Uterus (tissue), 4 donors: ENCODE results near the gene VPS37C. TPM values are rescaled to one million over a fixed set of nuclear protein-coding genes. Genes with fewer than 3 reads are reported as not detected.

ENCODE experiments used
- DNase-seq, 2 donors: peaks; one replicate each; pipeline ENCODE4 v3.0.0-alpha.2; 2019 to 2020
- H3K27ac ChIP-seq, 2 donors: fragments of 200-600 bp; sonication (generic); 1 replicate in 1 of 2; 2 replicates in 1 of 2; pipeline ENCODE4 v1.5.1; 2016 to 2018
- H3K27me3 ChIP-seq, 2 donors: fragments of 200-600 bp; sonication (generic); one replicate each; pipeline ENCODE4 v1.5.1; 2018 to 2019; ENCODE audit warnings: control low read depth in 1 of 2
- H3K36me3 ChIP-seq, 2 donors: fragments of 200-600 bp; sonication (generic); one replicate each; pipeline ENCODE4 v1.5.1; 2019; ENCODE audit warnings: control low read depth in 1 of 2
- H3K4me1 ChIP-seq, 2 donors: fragments of 200-600 bp; sonication (generic); one replicate each; pipeline ENCODE4 v1.5.1; 2018 to 2019; ENCODE audit warnings: control low read depth in 1 of 2
- H3K4me3 ChIP-seq, 2 donors: fragments of 200-600 bp; sonication (generic); 1 replicate in 1 of 2; 2 replicates in 1 of 2; pipeline ENCODE4 v1.5.1; 2018 to 2019; ENCODE audit warnings: mild to moderate bottlenecking in 1 of 2
- H3K9me3 ChIP-seq, 2 donors: fragments of 200-600 bp; sonication (generic); one replicate each; pipeline ENCODE4 v1.5.1; 2019; ENCODE audit warnings: control low read depth in 1 of 2
- POLR2A ChIP-seq, 2 donors: fragments of 450-650 bp; IDR thresholded peaks; one replicate each; pipeline ENCODE4 v1.6.1; 2016; ENCODE audit warnings: antibody characterized with exemption in 2 of 2, mild to moderate bottlenecking in 1 of 2, moderate library complexity in 1 of 2
- intact Hi-C: fragments of 100-400 bp; cut with DNase I; formaldehyde crosslinking; loops from one replicate; pipeline ENCODE4 v1.15.1; 2023; ENCODE audit warnings: low total_unique reads
- total RNA-seq, 4 donors: library from RNA; depleted of rRNA in 3 of 4; stranded (reverse); fragments of >200 nt in 3 of 4; gene quantifications; one replicate each; pipeline versions ENCODE4 v1.1.0 to v1.2.4, GENCODE V29; 2014 to 2023
- TF ChIP-seq, protein P1 (sequence below), 4 experiments: fragments of 200-600 bp in 2 of 4; fragments of 450-650 bp in 2 of 4; sonication (generic) in 2 of 4; IDR thresholded peaks; one replicate each; pipeline ENCODE4 v1.5.1; 2016 to 2019; ENCODE audit warnings: antibody characterized with exemption in 4 of 4, mild to moderate bottlenecking in 2 of 4, moderate library complexity in 1 of 4
- donor health status: DM: yes; HTN: yes; CAD: no.

VPS37C gene
- total RNA-seq, 4 donors from 2014 or later, result 0.26 to 26.3 (median 13.3) TPM

DNA sequence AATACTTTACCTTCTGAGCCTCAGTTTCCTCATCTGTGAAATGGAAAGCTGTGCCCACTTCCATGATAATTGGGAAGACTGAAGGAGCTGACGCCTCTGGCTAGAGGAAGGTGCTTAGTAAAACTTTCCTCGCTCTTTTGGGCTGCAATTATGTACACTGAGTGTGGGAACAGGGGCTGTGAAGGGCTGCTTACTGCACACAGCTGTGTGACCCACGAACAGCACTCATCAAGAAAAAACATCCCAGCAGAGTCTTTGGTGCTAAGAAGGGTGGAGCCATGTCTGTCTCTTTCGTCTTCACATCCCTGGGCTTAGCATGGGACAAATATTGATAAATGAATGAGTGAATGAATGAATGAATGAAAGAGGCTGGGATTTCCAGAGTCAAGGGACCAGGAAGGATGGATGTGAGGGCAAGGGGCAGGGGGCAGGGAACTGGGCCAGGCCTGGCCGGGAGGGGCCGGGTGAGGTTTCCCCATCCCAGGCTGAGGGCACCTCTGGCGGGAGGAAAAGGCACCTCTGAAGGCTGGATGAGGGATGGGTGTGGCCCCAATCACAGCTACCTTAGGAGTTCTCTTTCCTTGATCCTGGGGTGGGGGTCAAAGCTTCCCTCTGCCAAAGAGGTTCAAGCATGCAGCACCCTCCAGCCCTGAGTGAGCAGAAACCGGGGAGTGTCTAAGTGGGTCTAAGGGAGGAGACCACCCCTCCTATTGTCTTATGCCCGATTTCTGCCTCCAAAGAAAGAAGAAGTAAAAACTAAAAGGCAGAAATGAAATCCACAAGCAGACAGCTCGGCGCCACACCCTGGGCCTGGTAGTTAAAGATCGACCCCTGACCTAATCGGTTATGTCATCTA lies 68.1 kb downstream of the VPS37C start:
- Histone ChIP-seq H3K36me3 (no peaks in the 10 kb centered on the region), H3K9me3 (no peaks in the 10 kb centered on the region), H3K4me3 (no peak overlapping the region), H3K27me3 (no peaks in the 10 kb centered on the region), H3K27ac (no peak overlapping the region), H3K4me1 (no peaks in the 10 kb centered on the region)
- no peak for TF ChIP-seq POLR2A (IDR thresholded peaks at IDR 0.05)
- TF ChIP-seq, protein P1, sequence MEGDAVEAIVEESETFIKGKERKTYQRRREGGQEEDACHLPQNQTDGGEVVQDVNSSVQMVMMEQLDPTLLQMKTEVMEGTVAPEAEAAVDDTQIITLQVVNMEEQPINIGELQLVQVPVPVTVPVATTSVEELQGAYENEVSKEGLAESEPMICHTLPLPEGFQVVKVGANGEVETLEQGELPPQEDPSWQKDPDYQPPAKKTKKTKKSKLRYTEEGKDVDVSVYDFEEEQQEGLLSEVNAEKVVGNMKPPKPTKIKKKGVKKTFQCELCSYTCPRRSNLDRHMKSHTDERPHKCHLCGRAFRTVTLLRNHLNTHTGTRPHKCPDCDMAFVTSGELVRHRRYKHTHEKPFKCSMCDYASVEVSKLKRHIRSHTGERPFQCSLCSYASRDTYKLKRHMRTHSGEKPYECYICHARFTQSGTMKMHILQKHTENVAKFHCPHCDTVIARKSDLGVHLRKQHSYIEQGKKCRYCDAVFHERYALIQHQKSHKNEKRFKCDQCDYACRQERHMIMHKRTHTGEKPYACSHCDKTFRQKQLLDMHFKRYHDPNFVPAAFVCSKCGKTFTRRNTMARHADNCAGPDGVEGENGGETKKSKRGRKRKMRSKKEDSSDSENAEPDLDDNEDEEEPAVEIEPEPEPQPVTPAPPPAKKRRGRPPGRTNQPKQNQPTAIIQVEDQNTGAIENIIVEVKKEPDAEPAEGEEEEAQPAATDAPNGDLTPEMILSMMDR (IDR thresholded peaks at IDR 0.05), result no peak
- intact Hi-C loops, result no loop called here
- DNase-seq, result peak in 1 of 2 donors; percentile 1

DNA sequence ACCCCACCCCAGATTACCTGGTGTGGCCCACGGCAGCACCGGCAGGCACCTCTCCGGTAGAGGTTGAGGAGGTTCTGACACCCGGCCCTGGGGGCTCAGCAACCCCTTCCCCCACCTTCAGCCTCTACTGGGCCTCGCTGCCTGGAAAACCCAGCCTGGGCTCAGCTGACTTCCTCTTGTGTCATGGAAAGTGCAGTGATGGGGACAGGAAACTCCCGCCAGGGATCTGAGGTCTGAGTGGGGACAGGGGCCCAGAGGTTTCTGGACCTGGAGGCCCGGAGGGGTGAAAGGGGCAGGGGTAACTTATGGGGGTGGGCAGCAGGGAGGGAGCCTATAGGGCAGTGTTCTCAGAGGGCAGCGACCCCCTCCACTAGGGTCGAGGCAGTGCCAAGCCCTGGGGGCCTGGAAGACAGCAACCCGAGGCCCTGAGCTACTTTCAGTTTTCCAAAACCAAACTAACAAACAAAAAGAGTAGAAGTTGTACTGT lies 68.9 kb downstream of the VPS37C start:
- no peak overlapping the region for H3K27ac ChIP-seq
- intact Hi-C loops, result no loop called here
- TF ChIP-seq, protein P1 (IDR thresholded peaks at IDR 0.05), result no peak
- no peak for TF ChIP-seq POLR2A (IDR thresholded peaks at IDR 0.05)
- H3K36me3 ChIP-seq, result no peaks in the 10 kb centered on the region
- no peaks in the 10 kb centered on the region for H3K4me1 ChIP-seq
- peak in 1 of 2 donors; percentile 12 for DNase-seq
- H3K9me3 ChIP-seq, result no peaks in the 10 kb centered on the region
- no peaks in the 10 kb centered on the region for H3K27me3 ChIP-seq
- H3K4me3 ChIP-seq, result no peak overlapping the region

DNA sequence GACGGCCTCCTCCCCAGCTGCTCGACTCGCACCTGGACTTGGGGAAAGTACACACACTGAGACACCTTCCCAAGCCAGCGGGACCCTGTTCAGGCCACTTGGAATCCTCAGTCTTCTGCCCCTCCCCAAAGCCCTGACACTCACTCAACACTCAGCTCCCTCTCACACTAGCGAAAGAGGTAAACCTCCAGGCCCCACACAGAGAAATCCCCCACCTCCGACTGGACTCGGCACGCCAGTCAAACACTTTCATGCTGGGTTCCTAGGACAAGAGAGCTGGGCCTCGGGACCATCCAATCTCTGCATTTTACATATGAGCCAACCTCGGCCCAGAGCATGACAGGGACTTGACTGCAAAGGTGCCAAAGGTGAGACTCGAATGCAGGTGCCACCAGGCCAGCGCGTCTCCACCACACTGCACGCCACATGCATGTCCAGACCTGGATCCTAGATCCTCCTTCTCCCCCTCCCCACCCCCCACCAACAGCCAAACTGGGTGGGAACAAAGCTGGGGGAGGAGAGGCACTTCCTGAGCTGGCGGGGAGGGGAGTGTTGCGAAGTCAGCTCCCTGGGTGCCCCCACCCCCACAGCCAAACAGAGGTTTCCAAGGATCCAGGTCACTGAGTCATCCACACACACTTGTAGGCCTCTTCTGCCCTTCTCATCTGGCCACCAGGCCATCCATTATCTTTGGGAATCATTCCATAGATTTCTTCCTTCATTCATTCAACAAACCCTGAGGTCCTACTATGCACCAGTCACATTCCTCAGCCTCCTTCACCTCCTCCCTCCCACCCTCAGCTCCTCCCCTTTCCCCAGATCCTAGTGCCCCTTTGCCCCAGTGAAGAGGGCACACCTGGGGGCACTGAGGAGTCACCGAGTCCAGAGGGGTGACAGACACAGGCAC lies 69.6 kb downstream of the VPS37C start:
- Histone ChIP-seq H3K36me3 (no peaks in the 10 kb centered on the region), H3K4me3 (no peak overlapping the region), H3K4me1 (no peaks in the 10 kb centered on the region), H3K27me3 (no peaks in the 10 kb centered on the region), H3K9me3 (no peaks in the 10 kb centered on the region), H3K27ac (no peak overlapping the region)
- no peak for TF ChIP-seq POLR2A (IDR thresholded peaks at IDR 0.05)
- TF ChIP-seq, protein P1 (IDR thresholded peaks at IDR 0.05), result no peak
- intact Hi-C loops, result no loop called here
- DNase-seq, result peak in 1 of 2 donors; percentile 6

DNA sequence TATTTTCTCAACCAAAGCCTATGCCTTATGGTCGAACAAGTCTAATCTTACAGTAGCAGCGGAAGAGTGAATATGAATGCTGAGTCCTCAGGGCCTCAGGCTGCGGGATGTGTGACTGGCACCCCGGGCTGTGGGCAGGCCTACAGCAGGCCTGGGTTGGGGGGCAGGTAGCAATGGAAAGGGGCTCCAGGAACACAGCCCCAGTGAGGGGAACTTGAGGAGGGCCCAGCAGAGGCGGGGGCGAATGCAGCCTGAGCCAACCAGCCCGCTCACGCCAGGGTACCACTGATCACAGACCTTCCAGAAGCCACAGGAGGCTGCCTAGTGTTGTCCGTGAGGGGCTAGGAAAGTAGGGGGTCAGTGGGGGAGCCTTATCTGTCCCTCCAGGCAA lies 70.2 kb downstream of the VPS37C start:
- Histone ChIP-seq H3K4me1 (no peaks in the 10 kb centered on the region), H3K27me3 (no peaks in the 10 kb centered on the region), H3K27ac (no peak overlapping the region), H3K9me3 (no peaks in the 10 kb centered on the region), H3K4me3 (no peak overlapping the region), H3K36me3 (no peaks in the 10 kb centered on the region)
- intact Hi-C loops, result no loop called here
- DNase-seq, result peak in 1 of 2 donors; percentile 6
- TF ChIP-seq, protein P1 (IDR thresholded peaks at IDR 0.05), result no peak
- TF ChIP-seq POLR2A (IDR thresholded peaks at IDR 0.05), result no peak
